GM12872 (cell line): ENCODE results near the gene CHTF18.

Source experiments
- TF ChIP-seq, protein P1 (sequence below): IDR thresholded peaks from 3 replicates; pipeline ENCODE4 v1.5.1; 2011; ENCODE audit warnings: low read depth, mild to moderate bottlenecking, low read length, moderate library complexity; ENCODE audit not compliant: insufficient read depth

The CHTF18 gene

DNA sequence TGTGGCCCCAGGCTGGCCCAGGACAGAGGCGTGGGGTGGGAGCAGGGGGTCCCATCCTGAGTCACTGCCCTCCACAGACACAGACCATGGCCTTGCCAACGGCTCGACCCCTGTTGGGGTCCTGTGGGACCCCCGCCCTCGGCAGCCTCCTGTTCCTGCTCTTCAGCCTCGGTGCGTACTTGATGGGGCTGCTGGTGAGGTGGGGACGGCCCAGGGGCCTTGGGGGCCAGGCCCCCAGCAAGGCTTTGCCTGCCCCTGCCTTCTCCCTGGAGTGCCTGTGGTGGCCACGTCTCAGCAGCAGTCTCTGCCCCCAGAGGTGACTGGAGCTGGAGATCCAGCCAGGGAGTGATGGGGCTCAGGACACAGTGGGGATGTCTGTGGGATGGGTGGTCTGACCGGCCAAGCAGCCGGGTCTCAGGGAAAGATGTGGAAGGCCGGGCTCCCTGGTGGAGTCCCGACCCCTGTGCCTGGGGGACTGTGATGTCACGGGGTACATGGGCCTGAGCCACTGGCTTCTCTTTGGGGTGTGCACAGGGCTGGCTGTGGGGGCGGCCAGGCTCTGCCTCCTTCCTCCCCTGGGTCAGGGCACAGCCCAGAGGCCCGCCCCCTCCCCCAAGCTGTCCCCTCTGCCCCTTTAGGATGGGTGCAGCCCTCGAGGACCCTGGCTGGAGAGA is 25.7 kb upstream of the CHTF18 start:
- TF ChIP-seq, protein P1, sequence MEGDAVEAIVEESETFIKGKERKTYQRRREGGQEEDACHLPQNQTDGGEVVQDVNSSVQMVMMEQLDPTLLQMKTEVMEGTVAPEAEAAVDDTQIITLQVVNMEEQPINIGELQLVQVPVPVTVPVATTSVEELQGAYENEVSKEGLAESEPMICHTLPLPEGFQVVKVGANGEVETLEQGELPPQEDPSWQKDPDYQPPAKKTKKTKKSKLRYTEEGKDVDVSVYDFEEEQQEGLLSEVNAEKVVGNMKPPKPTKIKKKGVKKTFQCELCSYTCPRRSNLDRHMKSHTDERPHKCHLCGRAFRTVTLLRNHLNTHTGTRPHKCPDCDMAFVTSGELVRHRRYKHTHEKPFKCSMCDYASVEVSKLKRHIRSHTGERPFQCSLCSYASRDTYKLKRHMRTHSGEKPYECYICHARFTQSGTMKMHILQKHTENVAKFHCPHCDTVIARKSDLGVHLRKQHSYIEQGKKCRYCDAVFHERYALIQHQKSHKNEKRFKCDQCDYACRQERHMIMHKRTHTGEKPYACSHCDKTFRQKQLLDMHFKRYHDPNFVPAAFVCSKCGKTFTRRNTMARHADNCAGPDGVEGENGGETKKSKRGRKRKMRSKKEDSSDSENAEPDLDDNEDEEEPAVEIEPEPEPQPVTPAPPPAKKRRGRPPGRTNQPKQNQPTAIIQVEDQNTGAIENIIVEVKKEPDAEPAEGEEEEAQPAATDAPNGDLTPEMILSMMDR, result no peak

DNA sequence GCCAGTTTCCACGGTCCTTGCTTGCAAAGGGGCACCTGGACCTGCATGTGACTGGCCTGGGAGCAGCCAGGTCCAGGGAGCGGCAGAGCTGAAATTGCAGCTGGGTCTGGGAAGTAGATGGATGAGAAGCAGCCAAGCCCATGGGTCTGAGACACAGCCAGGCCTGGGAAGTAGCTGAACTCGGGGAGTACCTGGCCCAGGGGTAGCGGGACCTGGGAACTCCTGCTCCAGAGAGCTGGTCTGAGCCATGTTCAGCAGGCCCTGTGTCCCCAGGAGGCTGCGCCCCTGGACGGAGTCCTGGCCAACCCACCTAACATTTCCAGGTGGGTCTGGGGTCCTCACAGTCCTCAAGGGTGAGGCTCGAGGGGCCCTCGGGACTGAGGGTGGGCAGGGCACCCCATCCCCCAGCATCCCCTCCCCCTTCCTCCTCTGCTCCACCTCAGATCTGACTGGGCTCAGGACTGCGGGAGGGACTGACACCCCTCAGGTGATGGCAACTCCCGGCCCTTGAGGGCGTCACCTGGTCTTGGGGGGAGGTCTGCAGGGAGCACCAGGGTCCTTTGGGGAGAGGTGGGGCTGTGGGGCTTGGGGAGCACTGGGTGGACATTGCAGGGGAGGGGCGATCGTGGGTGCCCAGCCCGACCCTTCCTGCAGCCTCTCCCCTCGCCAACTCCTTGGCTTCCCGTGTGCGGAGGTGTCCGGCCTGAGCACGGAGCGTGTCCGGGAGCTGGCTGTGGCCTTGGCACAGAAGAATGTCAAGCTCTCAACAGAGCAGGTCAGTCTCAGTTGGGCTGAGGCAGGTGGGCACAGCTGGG is 24.8 kb upstream of the CHTF18 start:
- TF ChIP-seq, protein P1, result no peak

DNA sequence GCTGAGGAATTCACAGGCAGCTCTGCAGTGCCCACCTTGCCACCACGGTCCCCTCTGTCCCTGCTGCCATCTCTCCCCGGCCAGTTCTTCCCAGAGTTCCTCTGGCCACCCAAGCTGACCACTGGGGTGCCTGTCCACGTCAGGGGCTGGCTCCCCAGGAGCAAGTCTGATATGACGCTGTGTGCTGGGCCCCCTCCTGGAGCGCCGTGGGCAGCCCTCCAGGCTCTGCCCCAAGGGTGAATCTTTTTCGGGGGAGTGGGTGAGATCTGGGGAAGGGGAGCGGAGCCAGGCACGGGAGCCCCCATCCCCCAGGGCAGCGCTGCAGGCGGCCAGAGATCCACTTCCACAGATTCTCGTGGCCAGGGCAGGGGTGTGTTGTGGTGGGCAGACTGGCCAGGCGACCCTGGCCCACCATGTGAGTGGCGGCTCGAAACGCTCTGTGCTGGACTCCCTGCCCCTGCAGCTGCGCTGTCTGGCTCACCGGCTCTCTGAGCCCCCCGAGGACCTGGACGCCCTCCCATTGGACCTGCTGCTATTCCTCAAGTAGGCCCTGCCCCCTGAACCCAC is 24.2 kb upstream of the CHTF18 start:
- TF ChIP-seq, protein P1, result no peak

DNA sequence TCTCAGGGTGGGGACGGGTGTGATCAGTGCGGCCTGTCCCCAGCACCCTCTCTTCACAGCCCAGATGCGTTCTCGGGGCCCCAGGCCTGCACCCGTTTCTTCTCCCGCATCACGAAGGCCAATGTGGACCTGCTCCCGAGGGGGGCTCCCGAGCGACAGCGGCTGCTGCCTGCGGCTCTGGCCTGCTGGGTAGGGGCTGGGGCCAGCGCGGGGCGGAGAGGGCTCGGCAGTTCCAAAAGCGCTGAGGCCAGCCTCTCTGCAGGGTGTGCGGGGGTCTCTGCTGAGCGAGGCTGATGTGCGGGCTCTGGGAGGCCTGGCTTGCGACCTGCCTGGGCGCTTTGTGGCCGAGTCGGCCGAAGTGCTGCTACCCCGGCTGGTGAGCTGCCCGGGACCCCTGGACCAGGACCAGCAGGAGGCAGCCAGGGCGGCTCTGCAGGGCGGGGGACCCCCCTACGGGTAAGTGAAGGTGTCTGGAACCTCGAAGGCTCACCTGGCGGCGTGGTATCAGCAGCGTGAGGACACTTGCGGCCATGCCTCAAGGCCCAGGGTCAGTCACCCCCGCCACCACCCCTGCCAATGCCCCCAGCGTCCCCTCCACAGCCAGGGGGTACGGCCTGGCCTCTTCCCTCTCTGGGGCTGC is 23.5 kb upstream of the CHTF18 start:
- TF ChIP-seq, protein P1, result no peak

DNA sequence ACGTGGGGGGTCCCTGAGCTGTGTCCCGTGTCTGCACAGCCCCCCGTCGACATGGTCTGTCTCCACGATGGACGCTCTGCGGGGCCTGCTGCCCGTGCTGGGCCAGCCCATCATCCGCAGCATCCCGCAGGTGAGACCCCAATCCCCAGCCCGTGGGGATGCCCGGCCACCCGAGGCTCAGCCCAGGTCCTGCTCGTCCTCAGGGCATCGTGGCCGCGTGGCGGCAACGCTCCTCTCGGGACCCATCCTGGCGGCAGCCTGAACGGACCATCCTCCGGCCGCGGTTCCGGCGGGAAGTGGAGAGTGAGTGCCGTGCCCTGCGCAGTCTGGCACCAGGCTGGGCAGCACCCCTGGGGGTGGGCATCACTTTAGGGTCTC is 22.9 kb upstream of the CHTF18 start:
- TF ChIP-seq, protein P1, result no peak

DNA sequence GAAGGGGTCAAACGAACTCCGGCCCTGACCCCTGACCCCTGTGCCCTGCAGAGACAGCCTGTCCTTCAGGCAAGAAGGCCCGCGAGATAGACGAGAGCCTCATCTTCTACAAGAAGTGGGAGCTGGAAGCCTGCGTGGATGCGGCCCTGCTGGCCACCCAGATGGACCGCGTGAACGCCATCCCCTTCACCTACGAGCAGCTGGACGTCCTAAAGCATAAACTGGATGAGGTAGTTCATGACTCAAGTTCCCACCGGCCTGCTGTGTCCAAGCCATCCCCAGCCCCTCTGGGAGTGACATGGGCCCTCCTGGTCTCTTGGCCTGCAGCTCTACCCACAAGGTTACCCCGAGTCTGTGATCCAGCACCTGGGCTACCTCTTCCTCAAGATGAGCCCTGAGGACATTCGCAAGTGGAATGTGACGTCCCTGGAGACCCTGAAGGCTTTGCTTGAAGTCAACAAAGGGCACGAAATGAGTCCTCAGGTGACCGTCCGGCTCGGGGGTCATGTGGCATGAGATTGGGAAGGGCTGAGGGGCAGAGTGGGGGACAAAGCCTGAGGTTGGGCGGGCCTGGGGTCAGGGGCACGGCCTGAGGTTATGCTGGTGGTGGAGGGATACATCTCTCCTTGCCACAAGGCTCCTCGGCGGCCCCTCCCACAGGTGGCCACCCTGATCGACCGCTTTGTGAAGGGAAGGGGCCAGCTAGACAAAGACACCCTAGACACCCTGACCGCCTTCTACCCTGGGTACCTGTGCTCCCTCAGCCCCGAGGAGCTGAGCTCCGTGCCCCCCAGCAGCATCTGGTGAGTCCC is 22.2 kb upstream of the CHTF18 start:
- TF ChIP-seq, protein P1, result no peak
